GM12873 (cell line): ENCODE measurements around the gene PML.

Experiments used
- CTCF ChIP-seq: IDR thresholded peaks from 2 replicates; pipeline ENCODE4 v1.5.1; 2012; ENCODE audit warnings: low read depth, mild to moderate bottlenecking, moderate library complexity, low read length, control low read depth; ENCODE audit not compliant: insufficient read depth; ENCODE audit errors: missing control alignments

PML gene

GRCh38 chr15:74024687-74025086 is 30.2 kb downstream of the PML start:
- TF ChIP-seq CTCF, result no peak

GRCh38 chr15:74025436-74025835 is 30.9 kb downstream of the PML start:
- no peak for TF ChIP-seq CTCF

- TF ChIP-seq CTCF, result no peak
These were observed 33.2 kb downstream of the PML start for GRCh38 chr15:74027688-74028087.

GRCh38 chr15:74028646-74029045 is 34.1 kb downstream of the PML start:
- no peak for TF ChIP-seq CTCF

GRCh38 chr15:74032046-74032445 is 37.5 kb downstream of the PML start:
- TF ChIP-seq CTCF, result no peak

GRCh38 chr15:74032606-74033561 is 38.4 kb downstream of the PML start:
- no peak for TF ChIP-seq CTCF

- TF ChIP-seq CTCF, result no peak
These were observed 39.8 kb downstream of the PML start for GRCh38 chr15:74034206-74034755.
